GM23338 (cell line): Measurements from ENCODE around the gene TNFRSF19.

Experiments
- EZH2 ChIP-seq: fragments of 200-600 bp; sonication (generic); IDR thresholded peaks from one replicate; pipeline ENCODE4 v1.8.0; 2017; ENCODE audit warnings: antibody characterized with exemption, mild to moderate bottlenecking, low read depth; ENCODE audit not compliant: unreplicated experiment
- EZH2phosphoT487 ChIP-seq: fragments of 200-600 bp; sonication (generic); IDR thresholded peaks from one replicate; pipeline ENCODE4 v1.8.1; 2018; ENCODE audit warnings: antibody characterized with exemption; ENCODE audit not compliant: unreplicated experiment
- JUNB ChIP-seq: IDR thresholded peaks from one replicate; pipeline ENCODE4 v1.6.1; 2016; ENCODE audit warnings: antibody characterized with exemption; ENCODE audit not compliant: unreplicated experiment
- POLR2AphosphoS5 ChIP-seq: IDR thresholded peaks from 2 replicates; pipeline ENCODE4 v1.6.1; 2016; ENCODE audit warnings: antibody characterized with exemption, low read depth
- REST ChIP-seq: IDR thresholded peaks from one replicate; pipeline ENCODE4 v1.6.1; 2018; ENCODE audit warnings: antibody characterized with exemption; ENCODE audit not compliant: unreplicated experiment
- ZNF114 ChIP-seq: fragments of 250-450 bp; sonication (Bioruptor Pico); IDR thresholded peaks from 2 replicates; pipeline ENCODE4 v1.5.0; 2020; ENCODE audit warnings: mild to moderate bottlenecking, moderate library complexity
- TF ChIP-seq, protein P1 (sequence below), 2 experiments: fragments of 200-600 bp in 1 of 2; sonication (generic) in 1 of 2; conservative IDR thresholded peaks; 2 replicates each; pipeline versions ENCODE4 v1.5.1 to v1.6.1; 2016 to 2017; ENCODE audit warnings: antibody characterized with exemption in 2 of 2, low read depth in 2 of 2, mild to moderate bottlenecking in 2 of 2, moderate library complexity in 1 of 2
- TF ChIP-seq, protein P2 (sequence below): IDR thresholded peaks from 2 replicates; pipeline ENCODE4 v1.6.1; 2016; ENCODE audit warnings: antibody characterized with exemption

DNA sequence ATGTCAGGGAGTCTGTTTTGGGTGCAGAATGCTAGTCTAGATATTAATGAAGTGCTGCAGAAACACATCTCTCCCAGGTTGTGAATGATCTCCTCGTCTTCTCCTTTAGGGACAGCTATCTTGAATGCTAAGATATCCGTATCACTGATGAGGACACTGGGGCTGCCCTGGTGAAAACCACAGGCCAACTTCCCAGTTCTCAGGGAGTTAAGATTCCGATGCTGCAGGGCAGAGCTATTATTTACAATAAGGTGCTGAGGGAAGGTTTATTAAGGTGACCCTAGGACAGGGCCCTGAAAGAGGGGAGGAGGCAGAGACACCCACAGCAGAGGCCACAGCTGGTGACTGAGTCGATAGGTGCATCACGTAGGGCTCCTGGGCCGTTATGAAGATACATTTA lies 66.1 kb downstream of the TNFRSF19 start:
- no peak for TF ChIP-seq REST
- TF ChIP-seq, protein P1, sequence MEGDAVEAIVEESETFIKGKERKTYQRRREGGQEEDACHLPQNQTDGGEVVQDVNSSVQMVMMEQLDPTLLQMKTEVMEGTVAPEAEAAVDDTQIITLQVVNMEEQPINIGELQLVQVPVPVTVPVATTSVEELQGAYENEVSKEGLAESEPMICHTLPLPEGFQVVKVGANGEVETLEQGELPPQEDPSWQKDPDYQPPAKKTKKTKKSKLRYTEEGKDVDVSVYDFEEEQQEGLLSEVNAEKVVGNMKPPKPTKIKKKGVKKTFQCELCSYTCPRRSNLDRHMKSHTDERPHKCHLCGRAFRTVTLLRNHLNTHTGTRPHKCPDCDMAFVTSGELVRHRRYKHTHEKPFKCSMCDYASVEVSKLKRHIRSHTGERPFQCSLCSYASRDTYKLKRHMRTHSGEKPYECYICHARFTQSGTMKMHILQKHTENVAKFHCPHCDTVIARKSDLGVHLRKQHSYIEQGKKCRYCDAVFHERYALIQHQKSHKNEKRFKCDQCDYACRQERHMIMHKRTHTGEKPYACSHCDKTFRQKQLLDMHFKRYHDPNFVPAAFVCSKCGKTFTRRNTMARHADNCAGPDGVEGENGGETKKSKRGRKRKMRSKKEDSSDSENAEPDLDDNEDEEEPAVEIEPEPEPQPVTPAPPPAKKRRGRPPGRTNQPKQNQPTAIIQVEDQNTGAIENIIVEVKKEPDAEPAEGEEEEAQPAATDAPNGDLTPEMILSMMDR (conservative IDR thresholded peaks at IDR 0.05; ENCODE audit: low read depth in 2 of 2): no peak
- no peak for TF ChIP-seq POLR2AphosphoS5
- TF ChIP-seq EZH2phosphoT487: no peak
- no peak for TF ChIP-seq EZH2
- no peak for TF ChIP-seq ZNF114 (CRISPR knock-in tag)
- TF ChIP-seq, protein P2, sequence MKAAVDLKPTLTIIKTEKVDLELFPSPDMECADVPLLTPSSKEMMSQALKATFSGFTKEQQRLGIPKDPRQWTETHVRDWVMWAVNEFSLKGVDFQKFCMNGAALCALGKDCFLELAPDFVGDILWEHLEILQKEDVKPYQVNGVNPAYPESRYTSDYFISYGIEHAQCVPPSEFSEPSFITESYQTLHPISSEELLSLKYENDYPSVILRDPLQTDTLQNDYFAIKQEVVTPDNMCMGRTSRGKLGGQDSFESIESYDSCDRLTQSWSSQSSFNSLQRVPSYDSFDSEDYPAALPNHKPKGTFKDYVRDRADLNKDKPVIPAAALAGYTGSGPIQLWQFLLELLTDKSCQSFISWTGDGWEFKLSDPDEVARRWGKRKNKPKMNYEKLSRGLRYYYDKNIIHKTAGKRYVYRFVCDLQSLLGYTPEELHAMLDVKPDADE: no peak
- no peak for TF ChIP-seq JUNB
